Measurements from ENCODE around the gene LTC4S. TPM values are rescaled to one million over a fixed set of nuclear protein-coding genes. Genes with fewer than 3 reads are reported as not detected.

The LTC4S gene
- total RNA-seq, 1 donor from 2014 or later = 1.7 TPM

DNA sequence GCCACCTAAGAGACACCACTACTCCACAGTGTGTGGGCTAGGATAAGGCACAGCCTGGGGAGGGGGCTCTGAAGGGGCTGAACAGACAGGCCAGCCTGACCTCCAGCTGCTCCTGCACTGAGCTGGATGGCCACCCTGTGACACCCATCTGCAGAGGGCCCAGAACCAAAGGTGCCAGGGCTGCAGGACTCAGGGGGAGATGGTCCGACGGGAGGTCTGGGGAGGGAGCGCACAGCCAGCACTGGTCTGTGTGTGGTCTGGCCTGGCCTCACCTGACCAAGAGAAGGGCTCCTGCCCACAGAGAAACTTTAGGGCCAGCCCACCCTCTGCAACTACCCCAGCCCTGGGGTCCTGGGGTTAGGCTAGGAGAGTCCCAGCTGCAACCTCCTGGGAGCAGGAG lies 789 bp downstream of the LTC4S start:
- intact Hi-C loops (cut with micrococcal nuclease) = no loop called here

DNA sequence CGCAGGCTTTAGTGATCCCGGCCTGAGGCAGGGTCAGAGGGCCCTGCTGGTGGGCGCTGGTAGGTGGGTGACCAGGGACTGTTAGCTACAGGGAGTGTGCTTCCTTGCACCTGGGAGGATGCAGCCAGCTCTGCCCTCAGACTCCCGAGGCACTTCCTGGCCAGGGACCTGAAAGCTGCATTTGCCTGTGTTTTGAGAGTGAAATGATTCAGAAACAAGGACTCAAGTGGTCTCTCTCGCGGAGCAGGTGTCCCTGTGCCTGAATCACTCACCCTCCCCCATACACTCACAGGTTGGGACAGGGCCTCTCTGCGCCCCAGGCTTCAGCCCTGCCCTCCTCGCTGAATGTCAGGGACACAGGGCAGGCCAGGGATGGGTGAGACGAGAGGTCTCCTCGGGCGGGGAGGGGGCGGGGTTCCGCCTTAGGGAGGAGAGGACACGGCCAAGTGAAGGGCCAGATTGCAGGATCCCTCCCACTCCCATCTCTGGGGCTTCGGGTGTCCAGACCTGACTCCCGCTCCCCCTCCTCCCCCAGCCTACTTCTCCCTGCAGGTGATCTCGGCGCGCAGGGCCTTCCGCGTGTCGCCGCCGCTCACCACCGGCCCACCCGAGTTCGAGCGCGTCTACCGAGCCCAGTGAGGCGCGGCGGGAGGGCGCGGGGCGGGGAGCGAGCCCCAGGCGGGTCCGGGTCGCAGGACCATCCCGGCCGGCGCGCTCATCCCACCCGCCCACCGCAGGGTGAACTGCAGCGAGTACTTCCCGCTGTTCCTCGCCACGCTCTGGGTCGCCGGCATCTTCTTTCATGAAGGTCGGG lies 1.5 kb downstream of the LTC4S start:
- intact Hi-C loops (cut with micrococcal nuclease) = loop anchor here (5.0 kb wide), 2 partner anchors 243 to 277 kb away; partner anchors contain the start of genes RNF130 and RUFY1

- intact Hi-C loops (cut with micrococcal nuclease) = loop anchor here (1.0 to 5.0 kb wide), 7 partner anchors 11 to 276 kb away; partner anchors contain the start of genes CANX, MAML1, RNF130 and RUFY1
These were observed 2.4 kb downstream of the LTC4S start for GRCh38 chr5:179795863-179796833.

DNA sequence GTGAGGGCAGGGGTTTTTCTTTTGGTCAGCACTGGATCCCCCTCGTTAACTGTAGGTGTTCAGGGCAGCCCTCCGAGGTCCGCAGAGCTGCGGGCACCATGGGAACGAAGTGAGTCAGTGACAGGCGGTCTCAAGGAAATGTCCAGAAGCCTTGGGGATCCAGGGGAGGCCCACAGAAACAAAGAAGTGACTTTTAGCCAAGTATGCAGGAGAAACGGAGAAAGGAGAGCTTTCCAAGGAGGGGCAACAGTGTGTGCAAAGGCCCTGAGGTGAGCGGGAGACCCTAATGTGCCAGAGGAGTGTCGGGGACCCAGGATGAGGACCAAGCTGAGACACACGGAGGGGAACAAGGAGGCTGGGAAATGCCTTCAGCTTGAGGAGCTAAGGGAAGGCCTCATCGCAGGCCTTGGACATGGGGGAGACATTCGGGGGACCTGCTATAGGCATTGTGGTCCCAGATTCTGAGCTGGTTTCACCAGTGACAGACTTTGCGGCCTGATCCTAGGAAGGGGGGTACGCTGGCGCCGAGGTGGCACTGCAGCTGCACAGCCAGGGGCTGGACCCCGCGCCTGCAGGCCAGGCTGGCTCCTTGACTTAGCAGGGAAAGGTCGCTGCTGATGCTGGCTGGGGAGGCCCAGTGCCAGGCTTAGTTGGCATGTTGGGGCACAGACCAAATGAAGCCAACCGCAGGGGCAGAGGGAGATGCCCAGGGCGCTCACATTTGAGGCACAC lies 3.3 kb downstream of the LTC4S start:
- intact Hi-C loops (cut with micrococcal nuclease) = loop anchor here (1.0 to 5.0 kb wide), 7 partner anchors 10 to 275 kb away; partner anchors contain the start of genes CANX, MAML1, RNF130 and RUFY1

DNA sequence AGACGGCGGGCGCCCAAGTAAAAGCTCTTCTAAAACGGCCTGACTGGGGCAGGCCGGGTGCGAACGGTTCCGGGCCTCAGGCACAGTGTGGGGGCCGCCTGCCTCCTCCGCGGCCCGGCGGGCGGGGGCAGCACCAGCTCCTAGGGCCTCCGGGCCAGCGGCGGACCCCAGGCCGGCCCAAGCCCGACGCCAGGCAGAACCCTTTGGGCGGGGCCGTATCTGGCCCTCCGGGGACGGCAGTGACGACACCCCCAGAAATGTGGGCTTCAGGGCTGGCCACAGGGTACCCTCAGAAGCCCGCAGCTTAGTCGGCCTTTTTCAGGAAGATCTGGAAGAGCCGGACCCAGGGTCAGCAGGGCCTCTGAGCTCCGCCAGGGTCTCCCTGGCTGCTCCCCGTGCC lies 4.0 kb downstream of the LTC4S start:
- intact Hi-C loops (cut with micrococcal nuclease) = loop anchor here (5.0 kb wide), 2 partner anchors 245 to 275 kb away; partner anchors contain the start of genes RNF130 and RUFY1

- intact Hi-C loops (cut with micrococcal nuclease) = loop anchor here (5.0 kb wide), 2 partner anchors 246 to 274 kb away; partner anchors contain the start of genes RNF130 and RUFY1
These were observed 4.5 kb downstream of the LTC4S start for GRCh38 chr5:179798144-179798770.

- intact Hi-C loops (cut with micrococcal nuclease) = loop anchor here (5.0 kb wide), 2 partner anchors 247 to 273 kb away; partner anchors contain the start of genes RNF130 and RUFY1
These were observed 5.2 kb downstream of the LTC4S start for GRCh38 chr5:179798771-179799643.

DNA sequence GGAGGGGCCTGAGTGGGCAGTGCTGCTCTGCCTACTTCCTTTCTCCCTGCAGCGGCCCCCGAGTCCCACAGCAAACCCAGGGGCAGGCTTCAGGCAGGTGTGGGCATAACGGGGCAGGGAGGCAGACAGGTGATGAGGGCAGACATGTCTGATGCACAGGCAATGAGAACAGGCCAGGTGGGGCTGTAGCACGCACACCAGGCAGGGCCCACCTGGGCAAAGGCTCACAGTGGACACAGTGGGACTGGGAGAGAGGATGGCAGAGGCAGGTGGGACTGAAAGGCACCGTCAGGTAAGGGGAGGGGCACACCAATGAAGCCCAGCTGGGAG lies 5.8 kb downstream of the LTC4S start:
- intact Hi-C loops (cut with micrococcal nuclease) = loop anchor here (5.0 kb wide), 2 partner anchors 247 to 273 kb away; partner anchors contain the start of genes RNF130 and RUFY1

DNA sequence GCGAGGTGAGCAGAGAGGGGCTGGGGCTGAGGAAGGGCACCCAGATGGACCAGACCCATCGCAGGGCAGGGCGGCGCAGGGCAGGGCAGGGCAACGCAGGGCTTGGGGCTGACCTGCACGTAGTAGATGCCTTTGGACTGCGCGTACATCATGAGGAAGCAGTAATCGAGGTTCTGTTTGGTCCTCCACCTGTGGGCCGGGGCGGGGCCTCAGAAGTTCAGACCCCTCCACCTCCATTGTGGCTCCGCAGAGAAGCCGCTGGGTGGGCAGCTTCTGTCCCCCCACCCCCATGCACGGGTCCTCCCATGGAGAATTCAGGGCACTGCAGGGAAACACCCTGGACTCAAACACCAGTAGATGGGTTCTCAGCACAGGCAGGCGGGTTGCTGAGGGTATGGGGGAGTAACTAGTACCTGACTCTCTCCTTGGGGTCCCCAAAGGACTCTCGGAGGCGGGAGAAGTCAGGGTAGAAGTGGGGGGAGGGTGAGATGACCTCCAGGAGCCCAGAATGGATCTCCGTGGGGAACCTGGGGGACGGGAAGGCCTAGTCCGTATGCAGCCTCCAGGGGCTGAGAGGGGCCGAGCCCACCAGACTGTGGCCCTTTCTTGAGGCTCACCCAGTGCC lies 6.4 kb downstream of the LTC4S start:
- intact Hi-C loops (cut with micrococcal nuclease) = loop anchor here (5.0 kb wide), 2 partner anchors 37 to 492 kb away; partner anchors contain the start of gene MAPK9

DNA sequence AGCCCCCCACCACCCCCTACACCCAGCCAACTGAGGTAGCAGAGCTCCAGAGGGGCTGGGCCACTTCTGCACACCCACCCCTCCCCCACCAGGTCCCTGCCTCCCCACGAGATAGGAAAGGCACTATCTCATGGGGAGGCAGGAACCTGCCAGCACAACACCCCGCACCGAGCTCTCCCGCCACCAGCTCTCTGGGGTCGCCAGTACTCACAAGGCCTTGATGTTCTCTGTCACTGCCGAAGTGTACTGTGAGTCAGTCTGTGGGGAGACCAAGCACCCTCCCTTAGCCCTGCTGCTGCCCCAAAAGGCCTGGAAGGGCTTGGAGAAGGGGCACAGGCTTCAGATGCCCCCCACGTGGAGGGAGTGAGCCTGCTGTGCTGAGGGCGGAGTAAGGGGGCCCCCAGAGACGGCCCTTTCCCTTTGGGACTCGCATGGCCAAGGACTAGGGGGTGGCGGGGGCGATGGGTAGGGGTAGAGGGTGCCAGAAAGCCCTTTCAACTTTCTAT lies 7.0 kb downstream of the LTC4S start:
- intact Hi-C loops (cut with micrococcal nuclease) = loop anchor here (1.0 to 5.0 kb wide), 3 partner anchors 37 to 492 kb away; partner anchors contain the start of gene MAPK9

DNA sequence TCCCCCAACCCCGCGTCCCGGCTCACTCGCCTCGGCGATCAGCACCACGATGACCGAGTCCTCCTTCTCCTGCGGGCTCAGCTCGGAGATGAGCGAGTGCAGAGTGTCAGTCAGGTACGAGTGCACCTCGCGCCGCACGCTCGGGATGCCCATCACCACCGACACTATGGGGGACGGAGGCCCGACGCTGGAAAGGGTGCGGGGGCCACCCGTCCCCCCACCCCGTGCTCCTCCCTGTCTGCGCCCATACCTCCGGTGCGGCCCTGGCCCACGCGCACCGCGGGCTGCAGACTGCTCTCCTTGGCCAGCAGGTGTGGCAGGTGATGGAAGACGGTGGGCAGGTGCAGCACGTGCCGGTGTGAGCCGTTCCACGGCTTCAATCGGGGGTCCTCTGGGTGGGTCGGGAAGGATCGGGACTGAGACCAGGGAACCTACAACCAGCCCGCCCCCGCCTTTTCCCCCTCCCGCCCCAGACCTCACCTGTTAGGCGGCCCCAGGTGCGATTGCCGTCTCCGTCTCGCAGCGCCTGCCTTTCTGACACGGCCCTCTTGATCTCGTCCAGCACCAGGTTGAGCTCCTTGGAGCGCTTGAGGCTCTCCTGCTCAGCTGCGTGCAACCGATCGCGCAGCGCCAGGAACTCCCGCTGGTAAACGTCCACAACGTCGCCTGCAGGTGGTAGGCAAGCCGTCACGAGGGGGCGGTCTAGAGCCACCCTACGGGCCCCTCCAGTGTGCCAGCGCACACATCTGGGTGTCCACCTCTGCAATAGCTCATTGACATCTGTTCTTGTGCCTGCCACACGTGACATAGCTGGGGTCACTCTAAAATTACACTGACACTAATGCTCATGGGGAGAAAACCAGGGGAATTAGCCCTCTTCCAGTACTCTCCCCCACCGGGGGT lies 7.8 kb downstream of the LTC4S start:
- intact Hi-C loops (cut with micrococcal nuclease) = loop anchor here (1.0 to 5.0 kb wide), 5 partner anchors 36 to 491 kb away; partner anchors contain the start of genes MAPK9 and TBC1D9B

- intact Hi-C loops (cut with micrococcal nuclease) = loop anchor here (1.0 to 5.0 kb wide), 4 partner anchors 35 to 490 kb away; partner anchors contain the start of genes MAPK9 and TBC1D9B
These were observed 8.6 kb downstream of the LTC4S start for GRCh38 chr5:179802207-179802883.

DNA sequence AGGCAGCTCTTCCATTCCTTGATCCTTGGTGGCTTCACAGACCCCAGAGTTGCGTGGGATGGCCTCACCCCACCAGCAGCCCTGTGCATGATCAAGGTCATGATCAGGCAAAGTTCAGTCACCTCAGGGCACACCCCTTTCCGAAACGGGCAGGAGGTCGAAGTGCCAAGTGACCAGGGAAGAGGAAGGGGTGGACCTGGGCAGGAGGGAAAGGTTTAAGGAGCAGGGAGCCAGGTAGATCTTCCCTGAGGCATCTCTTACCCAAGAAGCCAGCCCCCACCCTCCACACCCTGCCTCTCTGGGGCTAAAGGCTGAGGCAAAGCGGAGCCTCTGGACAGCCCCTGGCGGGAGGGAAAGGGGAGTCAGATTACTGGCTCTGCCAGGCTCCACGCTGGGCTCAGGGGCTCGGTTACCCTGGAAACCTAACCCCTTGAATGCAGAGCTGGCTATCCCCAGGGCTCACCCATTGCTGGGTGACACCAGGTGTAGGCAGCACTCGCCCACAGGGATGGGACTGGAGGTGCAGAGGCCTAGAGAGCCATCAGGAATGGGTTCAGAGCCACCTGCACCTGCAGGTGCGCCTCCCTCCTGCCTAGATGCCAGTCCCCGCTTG lies 9.3 kb downstream of the LTC4S start:
- intact Hi-C loops (cut with micrococcal nuclease) = loop anchor here (1.0 to 5.0 kb wide), 4 partner anchors 34 to 489 kb away; partner anchors contain the start of genes MAPK9 and TBC1D9B

DNA sequence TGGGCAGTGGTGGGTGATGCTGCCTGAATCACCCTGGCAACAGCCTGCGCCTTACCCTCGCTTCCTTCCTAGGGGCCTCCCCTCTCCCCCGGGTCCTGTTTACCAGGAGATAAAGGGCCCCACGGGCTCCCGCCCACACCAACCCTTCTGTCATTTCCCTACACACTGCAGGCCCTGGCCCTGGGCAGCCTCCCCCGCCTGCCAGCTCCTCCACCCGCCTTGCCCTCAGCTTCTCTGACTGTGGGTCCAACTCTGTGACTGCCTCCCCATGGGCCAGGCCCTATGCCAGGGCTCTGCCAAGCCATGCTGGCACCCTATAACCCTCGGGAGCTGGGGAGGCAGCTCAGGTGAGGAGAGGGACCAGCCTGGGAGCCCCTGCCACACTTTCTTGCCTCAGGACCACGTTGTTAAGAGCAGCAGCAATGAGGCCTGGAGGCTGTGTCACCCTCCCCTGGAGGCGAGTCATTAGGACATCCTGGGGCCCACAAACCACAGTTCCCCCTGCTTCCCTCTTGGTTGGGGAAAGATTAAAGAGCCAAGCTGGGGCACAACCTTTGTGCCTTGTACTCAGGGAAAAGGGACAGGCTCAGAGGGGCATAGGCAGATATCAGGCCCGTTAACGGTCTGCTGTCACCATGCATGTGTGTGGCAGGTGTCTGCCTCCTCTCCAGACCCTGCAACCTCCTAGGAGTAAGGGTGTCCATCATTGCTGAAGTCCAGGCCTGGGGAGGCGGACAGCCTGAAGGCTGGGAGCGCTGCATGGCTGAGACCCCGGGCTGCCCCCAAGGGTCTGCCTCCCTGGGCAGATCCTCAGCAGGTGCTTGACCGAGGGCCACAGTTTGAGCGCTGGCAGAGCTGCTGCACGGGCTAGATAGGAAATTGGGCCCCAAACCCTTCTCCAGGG lies 10.1 kb downstream of the LTC4S start:
- intact Hi-C loops (cut with micrococcal nuclease) = loop anchor here (5.0 kb wide), 2 partner anchors 33 to 488 kb away; partner anchors contain the start of gene MAPK9

DNA sequence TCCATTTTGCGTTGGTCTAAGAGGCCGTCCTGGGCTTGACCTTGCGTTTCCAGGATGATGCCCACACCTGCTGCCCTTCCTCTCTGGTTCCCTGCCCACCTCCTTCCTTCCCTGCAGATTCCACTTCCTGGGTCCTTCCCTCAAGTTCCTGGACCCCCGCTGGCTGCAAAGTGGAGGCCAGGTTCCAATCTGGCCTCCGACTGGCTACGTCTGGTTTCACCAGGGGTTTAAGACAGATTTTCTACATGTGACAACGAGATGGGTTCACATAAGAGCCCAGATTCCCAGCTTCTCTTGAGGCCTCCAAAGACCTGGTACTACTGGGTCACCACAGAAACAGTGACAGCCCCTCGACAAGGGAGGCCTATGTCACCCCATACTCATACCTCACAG lies 10.8 kb downstream of the LTC4S start:
- intact Hi-C loops (cut with micrococcal nuclease) = loop anchor here (5.0 kb wide), 2 partner anchors 33 to 488 kb away; partner anchors contain the start of gene MAPK9

Data from T-helper 1 cell treated with Interleukin-12 subunit alpha and Interleukin-12 subunit beta and Interleukin-4 antibody, amounts not matched to agents 30 ng/mL and 1 ng/mL, for 36 hours (primary cell).